PFSK-1 (cell line): ENCODE data around the gene UBXN1.
A peak's percentile ranks its signal among the peaks of the same experiment; 100 is the strongest.

Experiments used
- FOXP2 ChIP-seq: optimal IDR thresholded peaks from 2 replicates; pipeline ENCODE3; 2011; ENCODE audit warnings: borderline replicate concordance, control low read depth, inconsistent platforms; ENCODE audit not compliant: insufficient read depth; ENCODE audit errors: extremely low read length, extremely low read depth
- POLR2AphosphoS5 ChIP-seq: IDR thresholded peaks from 2 replicates; pipeline ENCODE4 v1.6.1; 2012; ENCODE audit warnings: low read depth, mild to moderate bottlenecking, control low read depth, low read length, moderate library complexity
- SIN3A ChIP-seq: IDR thresholded peaks from 2 replicates; pipeline ENCODE4 v1.6.1; 2012; ENCODE audit warnings: mild to moderate bottlenecking, low read length, moderate library complexity, borderline replicate concordance; ENCODE audit not compliant: insufficient read depth
- TAF1 ChIP-seq: IDR thresholded peaks from 2 replicates; pipeline ENCODE4 v1.6.1; 2012; ENCODE audit warnings: low read length, control low read depth, borderline replicate concordance; ENCODE audit not compliant: insufficient read depth
- TF ChIP-seq, protein P1 (sequence below), 2 experiments: IDR thresholded peaks; 2 replicates each; pipeline versions ENCODE4 v1.6.1 to v1.8.0; 2011 to 2012; ENCODE audit warnings: low read depth in 2 of 2, low read length in 2 of 2, control low read depth in 1 of 2, inconsistent platforms in 1 of 2, mild to moderate bottlenecking in 1 of 2, moderate library complexity in 1 of 2; ENCODE audit not compliant: insufficient read depth in 1 of 2

UBXN1 gene

DNA sequence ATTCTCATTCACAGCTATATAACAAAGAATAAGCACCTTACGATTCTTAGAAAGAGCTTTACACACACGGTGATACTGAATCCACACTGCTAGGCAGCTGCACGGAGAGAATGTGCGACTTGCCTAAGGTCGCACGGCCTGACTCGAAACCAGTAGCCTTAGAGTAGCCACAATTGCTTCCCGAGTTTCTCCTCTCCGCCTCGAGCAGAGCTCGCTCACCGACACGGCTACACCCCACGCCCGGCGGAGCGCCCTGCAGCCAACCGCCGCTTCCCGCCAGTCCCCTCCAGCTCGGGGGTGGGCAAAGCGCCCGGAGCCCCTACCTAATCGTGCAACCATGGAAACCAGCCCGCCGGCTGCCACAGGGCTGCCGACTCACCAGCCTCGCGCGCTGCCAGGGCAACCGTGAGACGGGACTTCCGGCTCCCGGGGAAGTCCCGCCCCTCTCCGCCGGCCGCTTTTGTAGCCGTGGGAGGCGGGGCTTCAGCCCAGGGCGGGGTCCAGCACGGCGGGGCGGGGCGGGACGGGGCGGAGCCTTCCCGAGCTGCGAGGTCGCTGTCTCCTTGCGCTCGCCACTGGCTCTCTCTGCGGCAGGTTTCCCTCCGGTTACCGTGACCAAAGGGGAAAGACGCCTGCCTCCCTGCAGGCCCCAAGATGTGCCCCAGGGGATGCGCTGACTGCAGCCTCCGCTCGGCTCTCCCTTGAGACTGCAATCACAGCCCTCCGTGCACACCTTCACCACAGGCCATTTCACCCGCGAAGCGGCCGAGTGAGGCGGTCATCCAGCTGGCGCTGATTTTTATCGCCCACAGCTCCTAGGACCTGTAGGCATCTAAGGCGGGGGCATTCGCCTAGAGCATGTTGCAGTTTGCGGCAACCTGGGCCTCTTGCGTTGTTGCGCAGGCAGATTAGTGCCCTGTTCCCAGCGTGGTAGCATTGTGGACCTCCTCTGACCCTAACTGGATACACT lies 27.3 kb upstream of the UBXN1 start:
- peak; percentile 36 for TF ChIP-seq FOXP2
- peak; percentile 87; the same call in 1 of the 2 replicates for TF ChIP-seq POLR2AphosphoS5
- TF ChIP-seq SIN3A: peak; percentile 69; the same call in 1 of the 2 replicates
- TF ChIP-seq TAF1: no peak

DNA sequence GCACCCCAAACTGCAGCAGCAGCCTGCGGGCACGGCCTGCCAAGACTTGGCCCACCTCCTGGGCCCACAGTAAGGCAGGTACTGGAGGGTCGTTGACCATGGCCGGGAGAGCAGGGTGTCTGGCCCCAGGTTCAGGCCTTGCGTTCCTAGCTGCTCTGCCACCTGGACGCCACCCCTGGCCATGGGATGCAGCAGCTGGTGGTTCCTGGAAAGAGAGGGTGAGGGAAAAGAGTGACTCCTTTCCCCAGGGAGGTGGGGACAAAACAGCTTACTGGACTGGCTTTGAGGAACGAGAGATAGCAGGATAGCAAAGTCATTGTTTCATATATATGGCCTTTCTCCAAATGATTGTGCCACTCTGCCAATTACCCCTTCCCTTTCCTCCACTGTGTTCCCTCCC lies 26.5 kb upstream of the UBXN1 start:
- TF ChIP-seq POLR2AphosphoS5: no peak
- no peak for TF ChIP-seq TAF1
- no peak for TF ChIP-seq SIN3A
- TF ChIP-seq FOXP2: no peak
- TF ChIP-seq, protein P1, sequence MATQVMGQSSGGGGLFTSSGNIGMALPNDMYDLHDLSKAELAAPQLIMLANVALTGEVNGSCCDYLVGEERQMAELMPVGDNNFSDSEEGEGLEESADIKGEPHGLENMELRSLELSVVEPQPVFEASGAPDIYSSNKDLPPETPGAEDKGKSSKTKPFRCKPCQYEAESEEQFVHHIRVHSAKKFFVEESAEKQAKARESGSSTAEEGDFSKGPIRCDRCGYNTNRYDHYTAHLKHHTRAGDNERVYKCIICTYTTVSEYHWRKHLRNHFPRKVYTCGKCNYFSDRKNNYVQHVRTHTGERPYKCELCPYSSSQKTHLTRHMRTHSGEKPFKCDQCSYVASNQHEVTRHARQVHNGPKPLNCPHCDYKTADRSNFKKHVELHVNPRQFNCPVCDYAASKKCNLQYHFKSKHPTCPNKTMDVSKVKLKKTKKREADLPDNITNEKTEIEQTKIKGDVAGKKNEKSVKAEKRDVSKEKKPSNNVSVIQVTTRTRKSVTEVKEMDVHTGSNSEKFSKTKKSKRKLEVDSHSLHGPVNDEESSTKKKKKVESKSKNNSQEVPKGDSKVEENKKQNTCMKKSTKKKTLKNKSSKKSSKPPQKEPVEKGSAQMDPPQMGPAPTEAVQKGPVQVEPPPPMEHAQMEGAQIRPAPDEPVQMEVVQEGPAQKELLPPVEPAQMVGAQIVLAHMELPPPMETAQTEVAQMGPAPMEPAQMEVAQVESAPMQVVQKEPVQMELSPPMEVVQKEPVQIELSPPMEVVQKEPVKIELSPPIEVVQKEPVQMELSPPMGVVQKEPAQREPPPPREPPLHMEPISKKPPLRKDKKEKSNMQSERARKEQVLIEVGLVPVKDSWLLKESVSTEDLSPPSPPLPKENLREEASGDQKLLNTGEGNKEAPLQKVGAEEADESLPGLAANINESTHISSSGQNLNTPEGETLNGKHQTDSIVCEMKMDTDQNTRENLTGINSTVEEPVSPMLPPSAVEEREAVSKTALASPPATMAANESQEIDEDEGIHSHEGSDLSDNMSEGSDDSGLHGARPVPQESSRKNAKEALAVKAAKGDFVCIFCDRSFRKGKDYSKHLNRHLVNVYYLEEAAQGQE (IDR thresholded peaks at IDR 0.05; ENCODE audit: insufficient read depth in 1 of 2, low read depth in 2 of 2, low read length in 2 of 2): no peak

DNA sequence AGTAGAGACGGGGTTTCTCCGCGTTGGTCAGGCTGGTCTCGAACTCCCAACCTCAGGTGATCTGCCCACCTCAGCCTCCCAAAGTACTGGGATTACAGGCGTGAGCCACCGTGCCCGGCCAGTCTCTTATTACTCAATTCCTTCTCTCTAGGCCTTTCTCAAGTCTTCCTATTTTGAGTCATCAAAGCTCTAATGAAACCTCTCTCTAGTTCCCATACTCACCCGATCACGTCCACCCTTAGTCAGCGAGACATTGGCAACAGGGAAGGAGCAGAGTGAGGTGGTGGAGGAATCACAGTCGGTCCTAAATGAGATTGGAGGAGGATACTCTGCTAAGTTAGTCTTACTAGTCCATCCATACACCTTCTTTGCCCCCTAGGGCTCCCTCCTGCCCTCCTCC lies 23.4 kb upstream of the UBXN1 start:
- no peak for TF ChIP-seq TAF1
- no peak for TF ChIP-seq FOXP2
- no peak for TF ChIP-seq SIN3A
- TF ChIP-seq POLR2AphosphoS5: no peak

DNA sequence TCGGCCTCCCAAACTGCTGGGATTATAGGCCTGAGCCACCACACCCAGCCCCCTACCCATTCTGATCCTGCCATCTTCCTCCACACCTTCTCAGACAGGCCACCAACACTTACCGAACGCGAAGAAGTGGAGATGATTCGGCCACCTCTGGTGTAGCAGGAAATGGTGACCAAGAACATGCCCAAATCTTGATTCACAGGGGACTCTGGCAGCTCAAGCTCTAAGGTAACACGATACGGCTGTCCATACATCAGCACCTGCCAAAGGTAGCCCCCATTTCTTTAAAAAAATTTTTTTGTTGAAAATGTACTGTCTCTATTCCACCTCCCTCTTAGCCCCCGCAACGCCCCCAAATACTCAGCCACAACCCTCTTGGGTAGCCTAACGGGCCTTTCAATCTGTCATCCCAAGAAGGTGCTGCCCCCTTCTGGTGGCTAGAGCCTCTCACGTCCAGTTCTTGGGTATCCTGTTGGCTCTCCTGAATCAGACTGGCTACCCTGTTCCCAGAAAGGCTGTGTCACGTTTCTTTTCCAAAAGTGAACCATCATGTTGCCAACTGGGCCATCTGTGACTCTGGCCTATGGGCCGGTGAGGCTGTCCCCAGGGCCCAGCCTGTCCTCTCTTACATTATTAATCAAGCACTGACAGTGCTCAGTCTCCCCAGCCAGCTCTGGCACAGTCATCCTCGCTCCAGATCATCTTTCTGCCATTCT lies 15.7 kb upstream of the UBXN1 start:
- TF ChIP-seq, protein P1 (IDR thresholded peaks at IDR 0.05; ENCODE audit: insufficient read depth in 1 of 2, low read depth in 2 of 2, low read length in 2 of 2): no peak
- TF ChIP-seq POLR2AphosphoS5 (no peak), SIN3A (no peak), TAF1 (no peak), FOXP2 (no peak)

DNA sequence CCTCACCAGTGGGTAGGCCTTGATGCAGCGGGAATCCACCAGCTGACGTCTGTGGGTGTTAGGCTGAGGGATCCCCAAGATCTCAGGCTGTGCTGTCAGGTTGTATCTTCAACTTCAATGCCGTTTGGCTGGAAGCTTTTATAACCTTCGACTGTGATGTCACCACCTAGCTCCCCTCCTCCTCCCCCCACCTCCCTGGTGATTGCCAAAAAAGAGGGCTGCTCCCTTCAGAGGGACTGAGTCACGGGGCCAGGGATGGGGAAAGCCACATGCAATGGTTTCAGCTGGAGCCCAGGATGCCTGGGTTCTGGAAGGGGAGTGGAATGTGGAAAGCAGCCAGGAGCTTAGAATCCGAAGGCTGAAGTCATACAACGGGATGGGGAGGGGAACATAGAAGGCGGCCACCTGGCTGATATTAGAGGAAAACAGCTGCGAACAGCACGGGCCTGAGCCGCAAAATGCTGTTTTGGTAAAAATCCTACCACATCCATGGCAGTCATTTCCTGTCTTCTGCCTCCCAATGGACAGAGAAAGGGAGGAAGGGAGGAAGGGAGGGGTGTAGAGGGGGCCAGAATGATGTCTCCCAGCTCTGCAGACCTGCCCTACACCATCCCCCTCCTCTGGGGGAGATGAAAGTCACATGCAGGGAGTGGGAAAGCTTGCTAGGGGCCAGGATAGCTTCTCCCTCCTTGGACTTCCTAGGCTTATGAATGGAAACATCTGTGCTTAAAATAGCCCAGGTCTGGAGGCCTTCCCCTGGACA lies 10.7 kb upstream of the UBXN1 start, which contains the start of gene LRRN4CL:
Gene LRRN4CL (minus strand): TSS at position 110 of the 763 bp plus-strand sequence. CDS start 1,022 bp downstream, outside the sequence.
- TF ChIP-seq SIN3A (peak; percentile 80; the same call in 1 of the 2 replicates), FOXP2 (no peak)

DNA sequence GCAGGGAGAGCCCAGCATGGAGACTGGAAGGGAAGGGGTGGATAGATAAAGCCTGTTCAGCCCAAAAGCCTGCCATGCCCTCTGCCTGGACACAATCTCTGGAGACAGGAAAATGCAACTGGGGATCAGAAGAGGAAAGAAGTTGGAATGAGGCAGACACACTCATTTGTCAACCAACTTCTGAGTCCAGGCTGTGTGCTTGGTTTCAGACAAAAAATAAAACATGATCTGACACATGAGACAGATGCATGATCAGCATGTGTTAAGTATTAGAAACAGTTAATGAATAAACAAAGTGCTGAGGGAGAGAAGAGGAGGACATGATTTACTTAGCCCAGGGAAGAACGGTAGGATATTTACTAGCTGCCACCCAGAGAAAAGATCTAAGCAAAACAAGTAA lies 9.6 kb upstream of the UBXN1 start:
- TF ChIP-seq SIN3A (no peak), TAF1 (no peak), POLR2AphosphoS5 (no peak), FOXP2 (no peak)
- TF ChIP-seq, protein P1 (IDR thresholded peaks at IDR 0.05; ENCODE audit: insufficient read depth in 1 of 2, low read depth in 2 of 2, low read length in 2 of 2): no peak
